Sciatic nerve (tissue), 2 donors: ENCODE measurements around the gene HNRNPR. TPM values are rescaled to one million over a fixed set of nuclear protein-coding genes. Genes with fewer than 3 reads are reported as not detected.
A peak's percentile ranks its signal among the peaks of the same experiment; 100 is the strongest.

Experiments
- ATAC-seq: fragments of 200-7000 bp; cut with Tn5 transposase; one replicate; pipeline ENCODE4 v1.9.1; 2020; ENCODE audit warnings: mild to moderate bottlenecking, moderate library complexity
- DNase-seq: peaks from one replicate; pipeline ENCODE4 v3.0.0-alpha.2; 2020; ENCODE audit warnings: low spot score
- intact Hi-C: fragments of 100-400 bp; cut with DNase I; formaldehyde crosslinking; loops from one replicate; pipeline ENCODE4 v1.14.2; 2022
- total RNA-seq: library from RNA; stranded (reverse); fragmentation: NEBNext Ultra II Directional; extraction: Animal tissue kit (Norgen Biotek cat#: 25700); gene quantifications from one replicate; pipeline ENCODE4 v1.2.1, GENCODE V29; 2021
- donor health status: DM: no; HTN: no; CAD: no.
- donor health status: DM: no; HTN: no; CAD: no.

Gene HNRNPR
- total RNA-seq, 1 donor from 2014 or later: 133 TPM

DNA sequence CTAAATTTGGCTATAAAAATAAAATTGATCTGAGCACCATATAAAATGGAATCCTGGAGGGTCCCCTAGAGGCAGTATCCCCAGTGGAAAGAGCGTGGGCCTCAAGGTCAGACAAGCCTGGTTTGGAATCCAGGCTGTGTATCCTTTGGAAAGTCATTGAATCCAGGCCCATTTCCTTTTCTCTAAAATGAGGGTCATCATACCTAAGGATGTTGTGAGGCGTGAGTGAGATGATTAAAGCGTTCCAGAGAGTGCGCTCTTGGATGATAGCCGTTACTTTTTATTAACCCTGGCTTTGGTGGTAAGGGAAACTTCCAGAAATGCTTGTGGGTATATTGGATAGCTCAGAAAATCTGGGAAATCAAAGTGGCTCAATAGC lies 26.2 kb upstream of the HNRNPR start:
- ATAC-seq (no peak), DNase-seq (no peak)
- intact Hi-C loops: no loop called here

DNA sequence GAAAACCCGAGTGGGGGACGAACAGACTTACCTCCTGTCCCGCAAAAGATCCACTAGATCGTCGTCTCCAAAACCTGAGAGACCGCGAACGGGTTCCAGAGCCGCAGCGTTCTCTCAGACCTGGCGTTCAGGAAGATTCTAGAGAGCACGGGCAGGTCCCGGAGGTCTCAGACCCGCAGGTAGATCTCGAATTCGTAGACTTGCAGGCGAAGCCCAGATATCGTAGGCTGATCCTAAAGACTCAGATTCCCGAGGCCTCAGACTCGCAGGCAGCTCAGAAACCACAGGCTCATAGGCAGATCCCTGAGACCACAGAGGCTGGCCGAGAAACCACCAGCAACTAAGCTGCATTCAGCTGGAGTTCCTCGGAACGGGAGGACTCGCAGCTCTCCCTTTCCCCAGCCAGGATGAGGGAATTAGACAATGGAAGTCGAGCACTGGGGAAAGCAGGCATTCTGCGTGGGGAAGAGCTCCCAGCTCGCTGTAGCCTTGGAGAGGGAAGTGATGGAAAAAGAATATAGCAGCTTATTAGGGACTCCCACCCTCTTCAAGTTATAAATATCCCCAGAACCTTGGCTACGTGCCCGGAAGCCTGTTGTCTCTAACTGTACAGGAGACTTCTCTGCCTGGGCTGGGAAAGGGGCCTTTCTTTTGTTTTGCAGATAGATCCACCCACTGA lies 25.4 kb upstream of the HNRNPR start, which contains the start of gene ZNF436:
Gene ZNF436 (minus strand): TSS at position 502 of the 679 bp plus-strand sequence. CDS start 1,831 bp downstream, outside the sequence.
- ATAC-seq (peak; percentile 3), DNase-seq (peak; percentile 94)
- intact Hi-C loops: no loop called here

DNA sequence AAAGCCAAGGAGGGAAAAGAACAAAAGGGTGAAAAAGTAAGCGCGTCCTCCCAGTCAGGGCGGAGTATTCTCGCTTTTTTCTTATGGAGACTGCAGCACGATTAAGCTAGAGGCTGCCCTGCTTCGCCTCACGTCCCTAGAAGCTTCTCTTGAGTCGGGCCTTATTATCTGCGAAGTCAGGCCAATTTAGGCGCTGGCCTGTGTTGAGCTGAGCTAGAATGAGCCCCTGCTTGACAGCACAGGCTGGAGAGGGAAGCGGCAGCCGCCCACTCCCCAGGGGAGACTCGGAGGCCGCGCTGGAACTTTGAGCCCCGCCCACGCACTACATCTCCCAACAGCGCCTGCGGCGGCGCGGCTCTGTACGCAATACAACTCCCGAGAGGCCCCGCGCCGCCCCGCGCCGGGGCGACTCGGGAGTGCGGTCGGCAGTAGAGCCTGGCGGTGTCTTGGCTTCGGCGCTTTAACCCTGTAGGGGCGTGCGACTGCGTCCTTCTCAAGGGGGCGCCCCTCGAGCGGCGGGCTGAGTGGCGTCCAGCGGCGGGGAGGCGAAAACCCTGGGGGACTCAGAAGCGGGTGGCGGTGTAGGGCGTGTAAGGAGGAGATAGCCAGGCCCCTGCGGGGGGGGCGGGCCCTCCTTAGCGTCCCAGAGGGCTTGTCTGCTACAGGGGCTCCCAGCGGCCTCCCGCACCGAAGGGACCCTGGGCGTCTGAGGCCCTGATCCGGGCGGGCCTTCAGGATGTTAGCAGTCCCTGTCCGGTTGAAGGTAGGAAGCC lies 24.7 kb upstream of the HNRNPR start:
- intact Hi-C loops: no loop called here
- peak; percentile 94 for DNase-seq
- peak; percentile 92 for ATAC-seq

DNA sequence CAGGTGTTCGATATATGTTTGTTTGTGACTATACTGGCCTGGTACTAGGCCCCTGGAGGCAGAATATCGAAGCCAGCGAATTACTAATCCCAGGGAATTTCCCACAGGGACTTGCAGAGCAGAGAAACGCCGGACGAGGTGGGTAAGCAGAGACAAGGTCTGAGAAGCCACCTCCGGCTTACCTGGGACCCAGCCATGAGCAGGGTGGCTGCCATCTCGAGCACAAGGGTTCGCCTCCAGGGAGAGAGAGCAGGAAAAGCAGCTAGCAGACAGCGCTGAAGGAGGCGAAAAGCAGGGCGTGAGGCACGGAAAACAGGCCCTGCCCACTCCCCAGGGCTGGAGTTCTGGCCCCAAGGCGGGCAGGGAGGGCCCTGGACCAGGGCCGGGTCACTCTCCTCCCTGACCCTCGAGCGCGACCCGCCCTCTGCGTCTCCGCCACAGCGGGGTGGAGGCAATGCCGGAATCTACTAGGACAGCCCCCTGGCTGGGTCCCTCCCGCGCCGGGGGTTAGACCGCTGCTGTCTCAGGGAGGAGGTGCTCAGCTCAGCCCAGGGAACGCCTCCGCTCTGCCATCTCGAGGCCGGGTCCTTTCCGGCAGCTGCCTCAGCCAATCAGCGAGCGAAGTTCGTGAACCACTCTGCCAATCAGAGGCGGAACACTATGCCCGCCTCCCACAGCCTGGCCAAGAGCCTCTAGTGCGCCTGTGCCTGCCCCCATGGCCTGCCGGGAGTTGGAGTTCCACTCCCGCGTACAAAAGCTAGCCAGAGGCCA lies 23.9 kb upstream of the HNRNPR start:
- ATAC-seq: peak; percentile 97
- intact Hi-C loops: no loop called here
- DNase-seq: peak; percentile 99

DNA sequence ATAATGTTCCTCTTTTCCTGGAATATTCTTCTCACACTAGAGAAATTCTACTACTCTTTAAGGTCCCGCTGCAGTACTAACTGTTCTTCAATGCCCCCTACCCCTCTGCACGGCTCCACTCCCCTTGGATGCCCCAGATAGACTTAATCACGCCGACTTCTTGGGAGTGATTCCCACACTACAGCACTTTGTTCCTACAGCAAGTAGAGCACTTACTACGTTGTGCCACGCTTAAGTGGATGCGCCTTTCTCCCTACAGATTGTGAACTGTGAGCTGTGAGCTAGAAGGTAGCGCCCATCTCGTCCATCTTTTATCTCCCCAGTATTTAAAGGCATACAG lies 23.3 kb upstream of the HNRNPR start:
- no peak for DNase-seq
- intact Hi-C loops: no loop called here
- ATAC-seq: no peak

DNA sequence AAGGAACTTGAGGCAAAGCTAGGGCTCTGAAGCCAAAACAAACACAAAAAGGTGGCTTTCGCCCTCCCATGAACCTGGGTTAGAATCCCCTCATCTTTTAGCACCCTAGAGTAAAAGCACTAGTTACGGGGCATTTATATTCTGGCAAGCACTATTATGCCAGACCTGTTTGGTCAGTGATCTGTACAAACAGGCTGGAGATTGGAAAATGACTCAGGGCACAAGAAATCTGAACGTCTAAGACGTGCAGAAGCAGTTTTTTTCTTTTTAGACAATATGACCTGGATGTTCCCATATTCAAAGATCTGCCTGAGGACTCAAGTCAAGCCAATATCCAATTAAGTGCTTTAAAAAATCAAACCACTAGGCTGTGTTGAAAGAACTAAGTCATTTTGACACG lies 22.5 kb upstream of the HNRNPR start:
- DNase-seq (no peak), ATAC-seq (no peak)
- intact Hi-C loops: no loop called here

DNA sequence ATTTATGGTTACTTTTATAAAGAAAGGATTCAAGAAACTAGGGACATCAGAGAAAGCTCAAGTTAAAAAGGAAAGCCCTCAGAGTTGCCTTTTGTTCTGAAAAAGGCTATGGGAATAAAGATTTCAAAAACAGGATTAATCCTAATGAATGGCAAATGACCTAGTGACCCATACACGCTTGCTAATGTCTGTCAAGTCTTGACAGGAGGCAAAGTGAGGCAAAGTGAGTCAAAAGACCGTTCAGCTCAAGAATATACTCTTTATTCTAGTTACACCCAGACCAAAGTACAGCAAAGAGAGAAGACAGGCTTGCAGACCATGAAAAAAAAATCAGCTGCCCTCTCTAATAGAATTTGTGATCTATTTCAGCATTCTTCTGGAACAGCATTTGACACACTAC lies 22.1 kb upstream of the HNRNPR start:
- no peak for ATAC-seq
- intact Hi-C loops: no loop called here
- no peak for DNase-seq

DNA sequence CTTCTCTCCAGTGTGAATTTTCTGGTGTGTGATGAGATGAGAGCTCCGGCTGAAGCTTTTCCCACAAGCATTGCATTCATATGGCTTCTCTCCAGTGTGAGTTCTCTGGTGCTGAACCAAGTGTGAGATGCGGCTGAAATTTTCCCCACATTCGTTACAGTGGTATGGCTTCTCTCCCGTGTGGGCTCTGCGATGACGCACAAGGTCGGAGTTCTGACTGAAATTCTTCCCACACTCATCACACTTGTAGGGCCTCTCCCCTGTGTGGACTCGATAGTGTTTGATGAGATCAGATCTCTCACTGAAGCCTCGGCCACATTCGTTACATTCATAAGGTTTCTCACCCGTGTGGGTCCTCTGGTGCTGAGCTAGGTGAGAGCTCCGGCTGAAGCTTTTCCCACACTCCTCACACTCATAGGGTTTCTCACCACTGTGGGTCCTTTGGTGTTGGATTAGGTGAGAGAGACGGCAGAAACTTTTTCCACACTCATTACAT lies 18.2 kb upstream of the HNRNPR start:
- no peak for ATAC-seq
- DNase-seq: no peak
- intact Hi-C loops: no loop called here

DNA sequence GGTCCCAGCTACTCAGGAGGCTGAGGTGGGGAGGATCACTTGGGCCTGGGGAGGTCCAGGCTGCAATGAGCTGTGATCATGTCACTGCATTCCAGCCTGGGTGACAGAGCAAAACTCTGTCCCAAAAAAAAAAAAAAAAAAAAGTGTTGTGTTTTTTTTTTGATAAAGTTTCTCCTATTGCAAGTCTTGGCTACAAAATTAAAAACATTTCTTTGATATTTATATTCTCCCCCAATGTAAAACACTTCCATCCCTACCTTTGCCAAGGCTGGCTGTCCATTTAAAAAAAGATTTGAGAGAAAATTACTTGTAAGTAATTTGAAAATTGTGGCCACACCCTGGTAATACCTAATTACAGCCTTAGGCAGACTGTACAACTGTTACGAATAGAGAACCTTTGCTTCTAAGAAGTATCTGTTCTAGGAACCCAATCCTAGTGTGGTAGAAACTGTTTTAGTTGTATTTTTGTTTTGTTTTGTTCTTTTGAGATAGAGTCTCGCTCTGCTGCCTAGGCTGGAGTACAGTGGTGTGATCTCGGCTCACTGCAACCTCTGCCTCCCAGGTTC lies 14.3 kb upstream of the HNRNPR start:
- intact Hi-C loops: no loop called here
- DNase-seq: no peak
- no peak for ATAC-seq

DNA sequence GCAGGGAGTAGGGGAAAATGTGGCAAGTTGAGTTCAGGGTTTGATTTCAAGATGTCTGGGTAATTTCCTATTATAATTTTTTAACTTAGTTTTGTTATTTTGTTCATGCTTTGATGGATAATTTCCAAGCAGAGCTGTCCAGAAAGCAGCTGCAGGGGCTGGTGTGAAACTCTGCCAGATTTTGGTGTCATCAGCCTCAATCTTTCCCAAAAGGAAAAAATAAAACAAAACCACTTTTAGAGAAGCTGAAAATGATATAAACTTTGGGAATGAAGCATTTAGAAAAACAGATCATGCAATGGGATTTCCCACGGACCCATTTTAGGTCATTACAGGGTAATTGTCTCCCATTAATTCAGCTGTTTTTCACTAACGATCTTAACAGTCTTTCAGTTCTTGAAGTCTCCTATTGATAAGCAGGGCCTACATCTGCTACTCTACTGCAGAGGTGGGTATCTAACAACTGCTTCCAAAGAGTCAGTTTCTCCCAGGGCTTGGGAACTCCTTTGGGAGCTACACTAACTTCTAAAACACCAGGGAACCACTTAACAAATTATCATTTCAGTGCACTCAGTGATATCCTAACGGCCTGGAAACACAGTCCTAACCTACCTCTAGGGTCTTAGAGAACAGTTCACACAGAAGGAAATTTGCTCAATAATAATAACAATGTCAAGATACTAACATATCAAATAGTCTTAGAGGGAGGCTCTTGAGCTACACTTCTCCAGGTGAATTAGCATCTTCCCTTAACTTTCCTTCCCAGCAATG lies 13.2 kb upstream of the HNRNPR start:
- intact Hi-C loops: no loop called here
- no peak for DNase-seq
- peak; percentile 77 for ATAC-seq

DNA sequence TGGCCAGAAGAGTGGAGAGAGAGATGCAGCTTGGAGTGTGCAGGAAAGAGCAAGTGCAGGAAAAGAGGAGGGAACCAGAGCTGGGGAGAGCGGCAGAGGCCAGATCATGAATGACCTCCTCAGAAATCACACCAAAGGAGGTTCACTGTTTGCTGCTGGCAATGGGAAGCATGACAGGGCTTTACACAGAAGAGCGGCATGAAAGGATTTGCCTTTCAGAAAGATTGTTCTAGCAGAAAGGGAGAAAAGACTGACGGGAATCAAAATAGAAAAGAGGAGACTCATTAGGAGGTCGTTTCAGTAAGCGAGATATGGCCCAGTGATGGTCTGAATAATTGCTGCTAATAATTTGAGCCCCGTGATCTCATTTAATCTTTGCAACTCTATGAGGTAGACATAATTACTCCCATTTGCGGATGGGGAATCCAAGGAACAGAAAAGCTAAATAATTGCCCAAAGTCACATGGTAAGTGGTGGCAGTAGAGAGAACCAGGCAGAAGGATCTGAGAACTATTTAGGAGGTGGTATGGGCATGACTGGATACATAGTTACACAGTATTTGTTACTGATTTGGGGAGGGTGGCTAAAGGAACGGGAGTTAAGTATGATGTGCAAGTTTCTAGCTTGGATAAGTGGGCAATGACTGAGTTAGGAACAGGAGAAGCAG lies 12.5 kb upstream of the HNRNPR start:
- ATAC-seq (peak; percentile 20), DNase-seq (no peak)
- intact Hi-C loops: no loop called here

DNA sequence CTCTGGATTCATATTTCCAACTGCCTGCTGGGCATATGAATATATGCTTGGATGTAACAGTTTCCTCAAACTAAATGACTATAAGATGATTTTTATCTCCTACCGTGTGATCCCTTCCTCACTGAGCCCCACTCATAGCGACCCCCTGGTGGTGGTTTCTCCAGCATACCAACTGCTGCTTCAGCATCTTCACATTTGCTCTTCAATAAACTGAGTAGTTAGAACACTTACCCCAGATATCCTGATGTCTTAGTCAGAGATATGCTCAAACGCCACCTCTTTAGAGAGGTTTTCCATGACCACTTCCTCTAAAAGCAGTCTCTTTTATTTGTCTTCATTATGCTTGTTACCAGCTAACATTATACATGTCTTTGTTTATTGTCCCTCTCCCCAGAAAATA lies 10.2 kb upstream of the HNRNPR start:
- ATAC-seq (no peak), DNase-seq (no peak)
- intact Hi-C loops: no loop called here

DNA sequence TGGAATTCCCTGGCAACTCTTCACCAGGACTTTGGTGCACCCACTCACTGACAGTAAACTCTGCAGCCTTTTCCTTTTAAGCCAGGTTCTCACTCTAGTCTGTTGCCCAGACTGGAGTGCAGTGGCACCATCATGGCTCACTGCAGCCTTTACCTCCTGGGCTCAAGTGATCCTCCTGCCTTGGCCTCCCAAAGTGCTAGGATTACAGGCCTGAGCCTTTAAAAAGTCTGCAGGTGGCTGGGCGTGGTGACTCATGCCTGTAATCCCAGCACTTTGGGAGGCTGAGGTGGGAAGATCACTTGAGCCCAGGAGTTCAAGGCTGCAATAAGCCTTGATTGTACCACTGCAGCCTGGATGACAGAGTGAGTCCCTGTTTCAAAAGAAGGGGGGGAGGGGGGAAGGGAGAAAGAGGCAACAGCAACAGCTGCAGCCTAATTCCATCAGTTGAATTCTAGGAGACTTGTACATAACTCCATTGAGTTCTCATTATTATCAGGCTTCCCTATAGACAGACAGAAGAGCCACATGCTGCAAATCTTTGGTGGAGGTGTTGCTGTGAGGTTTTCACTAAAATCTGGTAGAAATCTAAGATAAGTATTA lies 8.1 kb upstream of the HNRNPR start:
- intact Hi-C loops: no loop called here
- DNase-seq (no peak), ATAC-seq (no peak)

DNA sequence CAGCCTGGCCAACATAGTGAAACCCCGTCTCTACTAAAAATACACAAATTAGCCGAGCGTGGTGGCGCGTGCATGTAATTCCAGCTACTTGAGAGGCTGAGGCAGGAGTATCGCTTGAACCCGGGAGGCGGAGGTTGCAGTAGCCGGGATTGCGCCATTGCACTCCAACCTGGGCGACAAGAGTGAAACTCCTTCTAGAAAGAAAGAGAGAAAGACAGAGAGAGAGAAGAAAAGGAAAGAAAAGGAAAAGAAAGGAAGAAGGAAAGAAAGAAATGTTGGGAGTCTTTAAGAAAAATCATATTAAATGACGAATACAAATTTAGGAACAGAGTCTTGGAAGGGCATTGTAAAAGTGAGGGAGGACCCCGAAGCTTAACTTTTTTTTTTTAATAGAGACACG lies 1.8 kb upstream of the HNRNPR start:
- ATAC-seq (no peak), DNase-seq (no peak)
- intact Hi-C loops: no loop called here

DNA sequence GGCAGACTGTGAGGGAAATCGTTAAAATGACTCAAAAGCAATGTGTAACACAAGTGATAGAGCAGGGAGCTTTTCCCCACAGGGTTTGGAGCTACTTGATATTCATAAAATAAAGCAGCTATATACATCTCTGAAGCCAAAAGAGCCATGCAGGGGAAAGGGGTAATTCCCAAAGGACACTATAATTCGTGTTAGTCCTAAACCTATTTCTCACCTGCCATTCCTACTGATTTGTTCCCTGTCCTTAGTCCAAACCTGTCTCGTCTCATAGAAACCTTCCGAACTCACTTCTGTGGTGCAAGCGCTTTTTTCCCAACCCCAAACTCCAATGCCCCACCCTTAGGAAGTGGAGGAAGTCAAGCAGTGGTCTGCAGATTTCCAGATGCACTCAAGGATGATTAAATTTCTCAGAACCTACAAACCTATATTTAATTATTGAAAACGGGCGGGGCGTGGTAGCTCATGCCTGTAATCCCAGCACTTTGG lies 946 bp upstream of the HNRNPR start:
- peak; percentile 0 for ATAC-seq
- intact Hi-C loops: no loop called here
- DNase-seq: no peak

DNA sequence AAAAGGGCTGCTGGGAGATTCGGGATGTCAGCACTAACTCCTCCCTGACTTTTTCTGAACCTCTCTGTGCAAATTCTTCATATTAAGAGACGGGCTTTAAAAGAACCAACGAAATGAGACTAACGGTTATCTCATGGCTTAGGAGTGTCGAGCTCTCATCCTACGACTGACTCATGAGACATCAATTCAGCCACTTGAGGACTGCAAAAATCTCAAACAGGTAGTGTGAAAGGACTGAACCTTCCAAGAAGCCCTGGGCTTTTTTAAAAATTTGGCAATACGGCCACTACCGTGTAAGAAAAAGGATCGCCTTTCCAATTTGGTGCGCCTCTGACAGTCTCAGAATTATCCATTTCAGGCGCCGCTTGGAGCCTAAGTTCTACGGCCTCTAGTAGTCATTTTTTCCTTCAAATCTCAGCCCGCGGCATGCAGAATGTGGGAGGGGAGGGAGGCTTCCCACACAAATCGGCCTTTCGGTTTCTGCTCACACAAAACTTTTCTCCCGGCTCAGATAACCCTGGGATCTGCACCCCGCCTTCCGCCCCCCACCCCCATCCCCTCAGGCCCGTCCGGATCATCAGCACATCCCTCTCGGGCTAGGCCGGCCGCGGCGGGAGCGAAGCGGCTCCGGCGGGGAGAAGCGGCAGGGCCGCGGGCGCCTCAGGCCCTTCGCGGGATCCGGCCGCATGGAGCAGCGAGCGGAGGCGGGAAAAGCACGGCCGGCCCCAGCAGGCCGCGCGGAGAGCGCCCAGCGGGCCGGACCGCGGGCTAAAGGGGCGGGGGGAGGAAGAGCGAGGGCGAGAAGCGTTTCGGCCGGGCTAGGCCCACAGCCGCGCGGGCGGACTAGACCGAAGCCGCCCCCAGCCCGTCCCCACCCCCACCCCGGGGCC lies 618 bp downstream of the HNRNPR start:
- intact Hi-C loops: no loop called here
- no peak for DNase-seq
- no peak for ATAC-seq
